Sigmoid colon (tissue), 7 donors: ENCODE data around the gene GDF9. TPM values are rescaled to one million over a fixed set of nuclear protein-coding genes. Genes with fewer than 3 reads are reported as not detected.
"Not testable (repeated sequence)": the region's sequence is repeated elsewhere in the genome, so short reads cannot be mapped to it uniquely, and the experiment has no call there.

ENCODE experiments used
- DNase-seq: peaks from one replicate; pipeline ENCODE4 v3.0.0-alpha.2; 2019
- H3K27ac ChIP-seq, 4 donors: fragments of 200-600 bp; sonication (generic); one replicate each; pipeline ENCODE4 v1.5.1; 2016 to 2019; ENCODE audit warnings: mild to moderate bottlenecking in 1 of 4
- H3K27me3 ChIP-seq, 3 donors: fragments of 200-600 bp; sonication (generic); one replicate each; pipeline ENCODE4 v1.5.1; 2019; ENCODE audit warnings: mild to moderate bottlenecking in 1 of 3
- H3K36me3 ChIP-seq, 4 donors: fragments of 200-600 bp; sonication (generic); one replicate each; pipeline ENCODE4 v1.5.1; 2016 to 2019
- H3K4me1 ChIP-seq, 4 donors: fragments of 200-600 bp; sonication (generic); one replicate each; pipeline ENCODE4 v1.5.1; 2017 to 2019
- H3K4me3 ChIP-seq, 4 donors: fragments of 200-600 bp; sonication (generic); one replicate each; pipeline ENCODE4 v1.5.1; 2017 to 2019; ENCODE audit warnings: mild to moderate bottlenecking in 2 of 4, moderate library complexity in 1 of 4
- H3K9me3 ChIP-seq, 4 donors: fragments of 200-600 bp in 3 of 4; sonication (generic) in 3 of 4; one replicate each; pipeline versions ENCODE4 v1.5.1 to v1.6.1; 2013 to 2019
- CTCF ChIP-seq, 4 experiments: fragments of 450-650 bp in 3 of 4; fragments of 200-600 bp in 1 of 4; IDR thresholded peaks; one replicate each; pipeline ENCODE4 v1.5.1; 2016 to 2019; ENCODE audit warnings: antibody characterized with exemption in 4 of 4, mild to moderate bottlenecking in 3 of 4, moderate library complexity in 2 of 4
- EP300 ChIP-seq, 4 donors: sonication (generic); formaldehyde crosslinking; IDR thresholded peaks; one replicate each; pipeline ENCODE4 v1.6.1; 2017; ENCODE audit warnings: antibody characterized with exemption in 4 of 4
- POLR2A ChIP-seq, 2 donors: fragments of 450-650 bp; IDR thresholded peaks; one replicate each; pipeline ENCODE4 v1.6.1; 2016; ENCODE audit warnings: antibody characterized with exemption in 2 of 2, mild to moderate bottlenecking in 2 of 2, moderate library complexity in 2 of 2
- POLR2AphosphoS5 ChIP-seq, 4 donors: sonication (generic); formaldehyde crosslinking; IDR thresholded peaks; one replicate each; pipeline ENCODE4 v1.6.1; 2017; ENCODE audit warnings: antibody characterized with exemption in 4 of 4
- WGBS, 2 donors: extraction: QIAGEN DNeasy Blood & Tissue Kit; methylation state at CpG; one replicate each; pipeline ENCODE4 v1.1.7; 2013; 5-methylcytosine and 5-hydroxymethylcytosine counted together
- intact Hi-C: fragments of 100-400 bp; cut with DNase I; formaldehyde crosslinking; loops from one replicate; pipeline ENCODE4 v1.15.1; 2023
- polyA plus RNA-seq, 3 donors: library from polyadenylated mRNA; stranded (reverse); fragments of 200-250 nt; gene quantifications; one replicate each; pipeline ENCODE4 v1.2.3, GENCODE V29; 2013
- total RNA-seq, 4 donors: library from RNA; depleted of rRNA; stranded (reverse); fragments of >200 nt; gene quantifications; one replicate each; pipeline ENCODE4 v1.1.0, GENCODE V29; 2016
- donor health status: healthy with polysubstance abuse.
- donor health status: Bipolar disorder and iron deficiency.
- donor health status: healthy.

GDF9 gene
- total and polyA plus RNA-seq, 7 donors = 0.22 to 1.8 (median 0.44) TPM; not detected in 3

- H3K27me3 ChIP-seq = no peaks in the 10 kb centered on the region
- WGBS, 2 donors = 59 to 70% methylated on average over 5 of the region's 5 CpGs
- H3K4me3 ChIP-seq = no peak overlapping the region
- H3K9me3 ChIP-seq = no peaks in the 10 kb centered on the region
- TF ChIP-seq EP300 (IDR thresholded peaks at IDR 0.05) (no peak), POLR2AphosphoS5 (IDR thresholded peaks at IDR 0.05) (no peak), POLR2A (IDR thresholded peaks at IDR 0.05) (no peak), CTCF (IDR thresholded peaks at IDR 0.05) (no peak)
- H3K36me3 ChIP-seq = no peaks in the 10 kb centered on the region
- intact Hi-C loops = loop anchor here (10.0 kb wide), 1 partner anchor 194 kb away; the partner anchor contains the start of gene HSPA4
- no peak for DNase-seq
- no peak overlapping the region for H3K27ac ChIP-seq
- H3K4me1 ChIP-seq = peaks cover 0 to 3% (median 3%) of the 10 kb centered on the region in 4 donors
These were observed 5.5 kb downstream of the GDF9 start for GRCh38 chr5:132860742-132861141.

GRCh38 chr5:132859889-132860437, 6.3 kb downstream of the GDF9 start:
- H3K27ac ChIP-seq = no peak overlapping the region
- intact Hi-C loops = loop anchor here (10.0 kb wide), 1 partner anchor 195 kb away; the partner anchor contains the start of gene HSPA4
- no peaks in the 10 kb centered on the region for H3K36me3 ChIP-seq
- no peaks in the 10 kb centered on the region for H3K27me3 ChIP-seq
- H3K4me1 ChIP-seq = no peaks in the 10 kb centered on the region
- no peak for DNase-seq
- no peak for TF ChIP-seq EP300 (IDR thresholded peaks at IDR 0.05)
- TF ChIP-seq POLR2A (IDR thresholded peaks at IDR 0.05) = no peak
- no peak for TF ChIP-seq CTCF (IDR thresholded peaks at IDR 0.05)
- TF ChIP-seq POLR2AphosphoS5 (IDR thresholded peaks at IDR 0.05) = no peak
- H3K9me3 ChIP-seq = no peaks in the 10 kb centered on the region
- no peak overlapping the region for H3K4me3 ChIP-seq
- 85 to 86% methylated on average over 2 of the region's 2 CpGs for WGBS, 2 donors

- Histone ChIP-seq H3K36me3 (no peaks in the 10 kb centered on the region), H3K27ac (no peak overlapping the region), H3K27me3 (no peaks in the 10 kb centered on the region), H3K4me3 (no peak overlapping the region), H3K9me3 (no peaks in the 10 kb centered on the region), H3K4me1 (no peaks in the 10 kb centered on the region)
- intact Hi-C loops = no loop called here
- TF ChIP-seq POLR2A (IDR thresholded peaks at IDR 0.05) = no peak
- no peak for TF ChIP-seq EP300 (IDR thresholded peaks at IDR 0.05)
- no peak for TF ChIP-seq CTCF (IDR thresholded peaks at IDR 0.05)
- TF ChIP-seq POLR2AphosphoS5 (IDR thresholded peaks at IDR 0.05) = no peak
- WGBS, 2 donors = 86 to 89% methylated on average over 3 of the region's 3 CpGs
- no peak for DNase-seq
These were observed 10.3 kb downstream of the GDF9 start for GRCh38 chr5:132856011-132856410.

- WGBS, 2 donors = 97% methylated on average over 5 of the region's 5 CpGs
- intact Hi-C loops, H3K9me3 ChIP-seq, DNase-seq, H3K4me3 ChIP-seq, H3K4me1 ChIP-seq, H3K27me3 ChIP-seq, H3K27ac ChIP-seq, H3K36me3 ChIP-seq: not testable (repeated sequence)
These were observed 11.3 kb downstream of the GDF9 start for GRCh38 chr5:132854992-132855391.

- no peak for DNase-seq
- no peaks in the 10 kb centered on the region for H3K36me3 ChIP-seq
- H3K4me1 ChIP-seq = no peaks in the 10 kb centered on the region
- 62 to 77% methylated on average over 3 of the region's 3 CpGs for WGBS, 2 donors
- no peaks in the 10 kb centered on the region for H3K27me3 ChIP-seq
- no peak overlapping the region for H3K27ac ChIP-seq
- intact Hi-C loops = no loop called here
- no peak for TF ChIP-seq POLR2AphosphoS5 (IDR thresholded peaks at IDR 0.05)
- TF ChIP-seq EP300 (IDR thresholded peaks at IDR 0.05) = no peak
- TF ChIP-seq POLR2A (IDR thresholded peaks at IDR 0.05) = no peak
- no peak for TF ChIP-seq CTCF (IDR thresholded peaks at IDR 0.05)
- H3K4me3 ChIP-seq = no peak overlapping the region
- no peaks in the 10 kb centered on the region for H3K9me3 ChIP-seq
These were observed 12.0 kb downstream of the GDF9 start for GRCh38 chr5:132854301-132854700.
